Skeletal muscle satellite cell (primary cell): ENCODE measurements around the gene GPR183.

Experiments
- H3K27me3 ChIP-seq: 2 replicates; pipeline ENCODE4 v1.7.0; 2013; ENCODE audit warnings: low read length; ENCODE audit not compliant: control insufficient read depth, insufficient read depth
- H3K36me3 ChIP-seq: 2 replicates; pipeline ENCODE4 v1.7.0; 2013; ENCODE audit warnings: mild to moderate bottlenecking, control low read depth, low read length; ENCODE audit not compliant: insufficient read depth
- H3K4me1 ChIP-seq: 2 replicates; pipeline ENCODE4 v1.7.0; 2013; ENCODE audit warnings: low read length; ENCODE audit not compliant: control insufficient read depth, insufficient read depth
- H3K4me2 ChIP-seq: 2 replicates; pipeline ENCODE4 v1.7.0; 2013; ENCODE audit warnings: mild to moderate bottlenecking, low read length
- H3K4me3 ChIP-seq: 2 replicates; pipeline ENCODE4 v1.7.0; 2013; ENCODE audit warnings: low read length
- H3K9ac ChIP-seq: 2 replicates; pipeline ENCODE4 v1.7.0; 2013; ENCODE audit warnings: mild to moderate bottlenecking, low read depth, low read length, moderate library complexity
- H3K9me3 ChIP-seq: replicated peaks from 2 replicates; pipeline ENCODE4 v1.7.0; 2013; ENCODE audit warnings: mild to moderate bottlenecking, control low read depth, low read length

GPR183 gene

GRCh38 chr13:99263126-99263785 lies 43.9 kb downstream of the GPR183 start:
- H3K9ac ChIP-seq: no peak overlapping the region
- no peaks in the 10 kb centered on the region for H3K4me1 ChIP-seq
- H3K4me3 ChIP-seq: no peak overlapping the region
- no peaks in the 10 kb centered on the region for H3K9me3 ChIP-seq
- H3K27me3 ChIP-seq: no peaks in the 10 kb centered on the region
- peaks cover 13% of the 10 kb centered on the region for H3K36me3 ChIP-seq
- H3K4me2 ChIP-seq: no peak overlapping the region

GRCh38 chr13:99261059-99261458 lies 46.1 kb downstream of the GPR183 start:
- Histone ChIP-seq H3K4me1 (no peaks in the 10 kb centered on the region), H3K36me3 (peaks cover 9% of the 10 kb centered on the region), H3K9me3 (no peaks in the 10 kb centered on the region), H3K4me3 (no peak overlapping the region), H3K4me2 (no peak overlapping the region), H3K27me3 (no peaks in the 10 kb centered on the region), H3K9ac (no peak overlapping the region)

GRCh38 chr13:99260216-99260615 lies 47.0 kb downstream of the GPR183 start:
- no peak overlapping the region for H3K4me3 ChIP-seq
- H3K9me3 ChIP-seq: no peaks in the 10 kb centered on the region
- no peak overlapping the region for H3K9ac ChIP-seq
- no peaks in the 10 kb centered on the region for H3K27me3 ChIP-seq
- no peak overlapping the region for H3K4me2 ChIP-seq
- H3K4me1 ChIP-seq: no peaks in the 10 kb centered on the region
- H3K36me3 ChIP-seq: peaks cover 15% of the 10 kb centered on the region

- Histone ChIP-seq H3K4me3 (no peak overlapping the region), H3K4me2 (no peak overlapping the region), H3K27me3 (no peaks in the 10 kb centered on the region), H3K4me1 (no peaks in the 10 kb centered on the region), H3K36me3 (peaks cover 21% of the 10 kb centered on the region), H3K9me3 (no peaks in the 10 kb centered on the region), H3K9ac (no peak overlapping the region)
Observed at GRCh38 chr13:99258946-99259345, 48.3 kb downstream of the GPR183 start.

GRCh38 chr13:99258210-99258860 lies 48.9 kb downstream of the GPR183 start, which contains the start of gene GPR18:
Gene GPR18 (minus strand): TSS chr13:99258379. CDS start chr13:99255872, 2,507 bp downstream.
- no peak within 1 kb of the TSS for H3K4me2 ChIP-seq
- H3K27me3 ChIP-seq: no peaks in the 10 kb centered on the region
- no peak within 1 kb of the TSS for H3K4me3 ChIP-seq
- no peak within 1 kb of the TSS for H3K9ac ChIP-seq
- H3K4me1 ChIP-seq: no peaks in the 10 kb centered on the region
- H3K9me3 ChIP-seq: no peaks in the 10 kb centered on the region
- peaks cover 21% of the 10 kb centered on the region for H3K36me3 ChIP-seq

GRCh38 chr13:99257291-99257690 lies 49.9 kb downstream of the GPR183 start:
- Histone ChIP-seq H3K9me3 (no peaks in the 10 kb centered on the region), H3K4me3 (no peak overlapping the region), H3K36me3 (peaks cover 21% of the 10 kb centered on the region), H3K4me2 (no peak overlapping the region), H3K27me3 (no peaks in the 10 kb centered on the region), H3K9ac (no peak overlapping the region), H3K4me1 (no peaks in the 10 kb centered on the region)

- H3K36me3 ChIP-seq: peaks cover 21% of the 10 kb centered on the region
- no peak overlapping the region for H3K4me2 ChIP-seq
- H3K27me3 ChIP-seq: no peaks in the 10 kb centered on the region
- H3K9ac ChIP-seq: no peak overlapping the region
- H3K4me3 ChIP-seq: no peak overlapping the region
- no peaks in the 10 kb centered on the region for H3K9me3 ChIP-seq
- no peaks in the 10 kb centered on the region for H3K4me1 ChIP-seq
Observed at GRCh38 chr13:99256709-99257108, 50.5 kb downstream of the GPR183 start.

GRCh38 chr13:99256283-99256682 lies 50.9 kb downstream of the GPR183 start:
- H3K4me1 ChIP-seq: no peaks in the 10 kb centered on the region
- no peaks in the 10 kb centered on the region for H3K9me3 ChIP-seq
- H3K4me3 ChIP-seq: no peak overlapping the region
- no peak overlapping the region for H3K4me2 ChIP-seq
- H3K36me3 ChIP-seq: peaks cover 21% of the 10 kb centered on the region
- no peak overlapping the region for H3K9ac ChIP-seq
- no peaks in the 10 kb centered on the region for H3K27me3 ChIP-seq

GRCh38 chr13:99255271-99255670 lies 51.9 kb downstream of the GPR183 start:
- Histone ChIP-seq H3K4me3 (no peak overlapping the region), H3K4me2 (no peak overlapping the region), H3K36me3 (peaks cover 21% of the 10 kb centered on the region), H3K4me1 (no peaks in the 10 kb centered on the region), H3K9me3 (no peaks in the 10 kb centered on the region), H3K27me3 (no peaks in the 10 kb centered on the region), H3K9ac (no peak overlapping the region)

GRCh38 chr13:99254830-99255229 lies 52.4 kb downstream of the GPR183 start:
- Histone ChIP-seq H3K4me2 (no peak overlapping the region), H3K36me3 (peaks cover 18% of the 10 kb centered on the region), H3K4me3 (no peak overlapping the region), H3K9me3 (no peaks in the 10 kb centered on the region), H3K4me1 (no peaks in the 10 kb centered on the region), H3K9ac (no peak overlapping the region), H3K27me3 (no peaks in the 10 kb centered on the region)

GRCh38 chr13:99251921-99252320 lies 55.3 kb downstream of the GPR183 start:
- no peak overlapping the region for H3K4me3 ChIP-seq
- H3K27me3 ChIP-seq: no peaks in the 10 kb centered on the region
- peaks cover 15% of the 10 kb centered on the region for H3K36me3 ChIP-seq
- no peaks in the 10 kb centered on the region for H3K4me1 ChIP-seq
- H3K4me2 ChIP-seq: no peak overlapping the region
- H3K9ac ChIP-seq: no peak overlapping the region
- no peaks in the 10 kb centered on the region for H3K9me3 ChIP-seq
